Sigmoid colon (tissue), 7 donors: Measurements from ENCODE around the gene FBXL13. TPM values are rescaled to one million over a fixed set of nuclear protein-coding genes. Genes with fewer than 3 reads are reported as not detected.
"Not testable (repeated sequence)": the region's sequence is repeated elsewhere in the genome, so short reads cannot be mapped to it uniquely, and the experiment has no call there.

Experiments used
- DNase-seq: peaks from one replicate; pipeline ENCODE4 v3.0.0-alpha.2; 2019
- H3K27ac ChIP-seq, 4 donors: fragments of 200-600 bp; sonication (generic); one replicate each; pipeline ENCODE4 v1.5.1; 2016 to 2019; ENCODE audit warnings: mild to moderate bottlenecking in 1 of 4
- H3K27me3 ChIP-seq, 3 donors: fragments of 200-600 bp; sonication (generic); one replicate each; pipeline ENCODE4 v1.5.1; 2019; ENCODE audit warnings: mild to moderate bottlenecking in 1 of 3
- H3K36me3 ChIP-seq, 4 donors: fragments of 200-600 bp; sonication (generic); one replicate each; pipeline ENCODE4 v1.5.1; 2016 to 2019
- H3K4me1 ChIP-seq, 4 donors: fragments of 200-600 bp; sonication (generic); one replicate each; pipeline ENCODE4 v1.5.1; 2017 to 2019
- H3K4me3 ChIP-seq, 4 donors: fragments of 200-600 bp; sonication (generic); one replicate each; pipeline ENCODE4 v1.5.1; 2017 to 2019; ENCODE audit warnings: mild to moderate bottlenecking in 2 of 4, moderate library complexity in 1 of 4
- H3K9me3 ChIP-seq, 4 donors: fragments of 200-600 bp in 3 of 4; sonication (generic) in 3 of 4; one replicate each; pipeline versions ENCODE4 v1.5.1 to v1.6.1; 2013 to 2019
- CTCF ChIP-seq, 4 experiments: fragments of 450-650 bp in 3 of 4; fragments of 200-600 bp in 1 of 4; IDR thresholded peaks; one replicate each; pipeline ENCODE4 v1.5.1; 2016 to 2019; ENCODE audit warnings: antibody characterized with exemption in 4 of 4, mild to moderate bottlenecking in 3 of 4, moderate library complexity in 2 of 4
- EP300 ChIP-seq, 4 donors: sonication (generic); formaldehyde crosslinking; IDR thresholded peaks; one replicate each; pipeline ENCODE4 v1.6.1; 2017; ENCODE audit warnings: antibody characterized with exemption in 4 of 4
- POLR2A ChIP-seq, 2 donors: fragments of 450-650 bp; IDR thresholded peaks; one replicate each; pipeline ENCODE4 v1.6.1; 2016; ENCODE audit warnings: antibody characterized with exemption in 2 of 2, mild to moderate bottlenecking in 2 of 2, moderate library complexity in 2 of 2
- POLR2AphosphoS5 ChIP-seq, 4 donors: sonication (generic); formaldehyde crosslinking; IDR thresholded peaks; one replicate each; pipeline ENCODE4 v1.6.1; 2017; ENCODE audit warnings: antibody characterized with exemption in 4 of 4
- WGBS, 2 donors: extraction: QIAGEN DNeasy Blood & Tissue Kit; methylation state at CpG; one replicate each; pipeline ENCODE4 v1.1.7; 2013; 5-methylcytosine and 5-hydroxymethylcytosine counted together
- intact Hi-C: fragments of 100-400 bp; cut with DNase I; formaldehyde crosslinking; loops from one replicate; pipeline ENCODE4 v1.15.1; 2023
- polyA plus RNA-seq, 3 donors: library from polyadenylated mRNA; stranded (reverse); fragments of 200-250 nt; gene quantifications; one replicate each; pipeline ENCODE4 v1.2.3, GENCODE V29; 2013
- total RNA-seq, 4 donors: library from RNA; depleted of rRNA; stranded (reverse); fragments of >200 nt; gene quantifications; one replicate each; pipeline ENCODE4 v1.1.0, GENCODE V29; 2016
- donor health status: healthy with polysubstance abuse.
- donor health status: Bipolar disorder and iron deficiency.
- donor health status: healthy.

The FBXL13 gene
- total and polyA plus RNA-seq, 7 donors = 0.38 to 3.3 (median 2.5) TPM; not detected in 2

- intact Hi-C loops = no loop called here
- Histone ChIP-seq H3K4me1 (no peaks in the 10 kb centered on the region), H3K27ac (no peak overlapping the region), H3K27me3 (no peaks in the 10 kb centered on the region), H3K36me3 (peaks cover 3 to 73% (median 10%) of the 10 kb centered on the region in 4 donors), H3K4me3 (no peak overlapping the region), H3K9me3 (no peaks in the 10 kb centered on the region)
- DNase-seq = no peak
- WGBS, 2 donors = 93 to 97% methylated on average over 2 of the region's 2 CpGs
- TF ChIP-seq CTCF (IDR thresholded peaks at IDR 0.05) (no peak), POLR2A (IDR thresholded peaks at IDR 0.05) (no peak), EP300 (IDR thresholded peaks at IDR 0.05) (no peak), POLR2AphosphoS5 (IDR thresholded peaks at IDR 0.05) (no peak)
These were observed 22.4 kb upstream of the FBXL13 start for GRCh38 chr7:103097041-103097440.

- H3K4me1 ChIP-seq, DNase-seq, H3K9me3 ChIP-seq, H3K27ac ChIP-seq, H3K4me3 ChIP-seq, intact Hi-C loops, H3K27me3 ChIP-seq: not testable (repeated sequence)
- peaks cover 0 to 62% (median 5%) of the 10 kb centered on the region in 4 donors for H3K36me3 ChIP-seq
- WGBS, 2 donors = 97 to 98% methylated on average over 2 of the region's 2 CpGs
These were observed 21.0 kb upstream of the FBXL13 start for GRCh38 chr7:103095558-103095957.

- no peaks in the 10 kb centered on the region for H3K27me3 ChIP-seq
- no peak overlapping the region for H3K4me3 ChIP-seq
- TF ChIP-seq POLR2A (IDR thresholded peaks at IDR 0.05) (no peak), POLR2AphosphoS5 (IDR thresholded peaks at IDR 0.05) (no peak)
- H3K4me1 ChIP-seq = no peaks in the 10 kb centered on the region
- 26 to 63% methylated on average over 3 of the region's 3 CpGs for whole genome bisulfite sequencing, 2 donors
- no peak for DNase-seq
- intact Hi-C loops = no loop called here
- peaks cover 0 to 64% (median 5%) of the 10 kb centered on the region in 4 donors for H3K36me3 ChIP-seq
- H3K9me3 ChIP-seq = no peaks in the 10 kb centered on the region
- H3K27ac ChIP-seq = no peak overlapping the region
These were observed 19.5 kb upstream of the FBXL13 start for GRCh38 chr7:103094102-103094501.

GRCh38 chr7:103093429-103093828 lies 18.8 kb upstream of the FBXL13 start:
- no peaks in the 10 kb centered on the region for H3K27me3 ChIP-seq
- WGBS, 2 donors = 52 to 67% methylated on average over 1 of the region's 1 CpG
- intact Hi-C loops = no loop called here
- H3K36me3 ChIP-seq = peaks cover 0 to 71% (median 8%) of the 10 kb centered on the region in 4 donors
- no peaks in the 10 kb centered on the region for H3K9me3 ChIP-seq
- no peaks in the 10 kb centered on the region for H3K4me1 ChIP-seq
- DNase-seq = no peak
- no peak overlapping the region for H3K4me3 ChIP-seq
- no peak overlapping the region for H3K27ac ChIP-seq
- TF ChIP-seq POLR2A (IDR thresholded peaks at IDR 0.05) (no peak), POLR2AphosphoS5 (IDR thresholded peaks at IDR 0.05) (no peak), CTCF (IDR thresholded peaks at IDR 0.05) (no peak), EP300 (IDR thresholded peaks at IDR 0.05) (no peak)

GRCh38 chr7:103092321-103092720 lies 17.7 kb upstream of the FBXL13 start:
- WGBS, 2 donors = 59 to 77% methylated on average over 4 of the region's 4 CpGs

GRCh38 chr7:103083210-103083609 lies 8.6 kb upstream of the FBXL13 start:
- 91 to 95% methylated on average over 3 of the region's 3 CpGs for WGBS, 2 donors
- DNase-seq = no peak
- TF ChIP-seq POLR2AphosphoS5 (IDR thresholded peaks at IDR 0.05) = no peak
- TF ChIP-seq POLR2A (IDR thresholded peaks at IDR 0.05) = no peak
- no peak for TF ChIP-seq EP300 (IDR thresholded peaks at IDR 0.05)
- no peak for TF ChIP-seq CTCF (IDR thresholded peaks at IDR 0.05)
- no peaks in the 10 kb centered on the region for H3K27me3 ChIP-seq
- H3K27ac ChIP-seq = no peak overlapping the region
- H3K36me3 ChIP-seq = peaks cover 0 to 51% (median 9%) of the 10 kb centered on the region in 4 donors
- H3K4me3 ChIP-seq = no peak overlapping the region
- intact Hi-C loops = no loop called here
- no peaks in the 10 kb centered on the region for H3K9me3 ChIP-seq
- no peaks in the 10 kb centered on the region for H3K4me1 ChIP-seq

More at GRCh38 chr7:103092321-103092720, 17.7 kb upstream of the FBXL13 start:
- peaks cover 0 to 72% (median 8%) of the 10 kb centered on the region in 4 donors for H3K36me3 ChIP-seq
- H3K9me3 ChIP-seq, H3K4me3 ChIP-seq, H3K4me1 ChIP-seq, H3K27ac ChIP-seq, intact Hi-C loops, H3K27me3 ChIP-seq, DNase-seq: not testable (repeated sequence)
